Astrocyte (in vitro differentiated cells and primary cell): ENCODE measurements around the gene MTUS2. TPM values are rescaled to one million over a fixed set of nuclear protein-coding genes. Genes with fewer than 3 reads are reported as not detected.

ENCODE experiments used
- DNase-seq: peaks from one replicate; pipeline ENCODE4 v3.0.0-alpha.2; 2010; ENCODE audit warnings: low read depth
- FAIRE-seq: peaks from 2 replicates; lab custom pipeline; 2011; peaks lifted over from hg19 to GRCh38; lab: Jason Lieb, UNC
- H2AFZ ChIP-seq: 2 replicates; pipeline ENCODE4 v1.6.0; 2012; ENCODE audit warnings: low read depth, low read length, inconsistent platforms
- H3K27ac ChIP-seq: 2 replicates; pipeline ENCODE4 v1.5.1; 2011; ENCODE audit warnings: low read depth, low read length, inconsistent platforms
- H3K27me3 ChIP-seq: 2 replicates; pipeline ENCODE4 v1.6.0; 2011; ENCODE audit warnings: low read length, inconsistent platforms; ENCODE audit not compliant: insufficient read depth
- H3K36me3 ChIP-seq: 2 replicates; pipeline ENCODE4 v1.5.1; 2011; ENCODE audit warnings: low read length, inconsistent platforms; ENCODE audit not compliant: insufficient read depth
- H3K4me1 ChIP-seq: 2 replicates; pipeline ENCODE4 v1.5.1; 2011; ENCODE audit warnings: low read length, inconsistent platforms; ENCODE audit not compliant: insufficient read depth
- H3K4me2 ChIP-seq: 2 replicates; pipeline ENCODE4 v1.6.0; 2012; ENCODE audit warnings: low read length, inconsistent platforms
- H3K4me3 ChIP-seq: 2 replicates; pipeline ENCODE4 v1.5.1; 2011; ENCODE audit warnings: low read depth, mild to moderate bottlenecking, low read length, inconsistent platforms; ENCODE audit not compliant: insufficient read depth
- H3K79me2 ChIP-seq: 2 replicates; pipeline ENCODE4 v1.6.0; 2012; ENCODE audit warnings: mild to moderate bottlenecking, low read length, inconsistent platforms; ENCODE audit not compliant: insufficient read depth
- H3K9ac ChIP-seq: 2 replicates; pipeline ENCODE4 v1.6.0; 2012; ENCODE audit warnings: mild to moderate bottlenecking, low read length, inconsistent platforms
- H3K9me3 ChIP-seq: 2 replicates; pipeline ENCODE4 v1.5.1; 2012; ENCODE audit warnings: low read depth, mild to moderate bottlenecking, low read length, inconsistent platforms; ENCODE audit not compliant: insufficient read depth
- H4K20me1 ChIP-seq: 2 replicates; pipeline ENCODE4 v1.6.0; 2012; ENCODE audit warnings: low read length, inconsistent platforms; ENCODE audit not compliant: insufficient read depth
- H3K27ac Mint-ChIP-seq: one replicate; pipeline ENCODE4 v1.8.0; 2021; ENCODE audit warnings: mild to moderate bottlenecking, mixed read lengths; ENCODE audit not compliant: unreplicated experiment
- H3K27me3 Mint-ChIP-seq: one replicate; pipeline ENCODE4 v1.8.0; 2021; ENCODE audit warnings: low read depth, mixed read lengths; ENCODE audit not compliant: unreplicated experiment
- H3K36me3 Mint-ChIP-seq: one replicate; pipeline ENCODE4 v1.8.0; 2021; ENCODE audit warnings: low read depth, mixed read lengths; ENCODE audit not compliant: unreplicated experiment
- H3K4me1 Mint-ChIP-seq: one replicate; pipeline ENCODE4 v1.8.0; 2021; ENCODE audit warnings: low read depth, mixed read lengths; ENCODE audit not compliant: unreplicated experiment
- H3K4me3 Mint-ChIP-seq: one replicate; pipeline ENCODE4 v1.8.0; 2021; ENCODE audit warnings: mild to moderate bottlenecking, moderate library complexity, mixed read lengths; ENCODE audit not compliant: unreplicated experiment
- H3K9me3 Mint-ChIP-seq: one replicate; pipeline ENCODE4 v1.8.0; 2021; ENCODE audit warnings: mild to moderate bottlenecking, mixed read lengths; ENCODE audit not compliant: unreplicated experiment
- CTCF ChIP-seq: IDR thresholded peaks from 2 replicates; pipeline ENCODE4 v1.5.1; 2011; ENCODE audit warnings: low read depth, mild to moderate bottlenecking, inconsistent platforms, low read length, moderate library complexity; ENCODE audit not compliant: insufficient read depth
- EZH2 ChIP-seq: IDR thresholded peaks from 2 replicates; pipeline ENCODE4 v1.6.1; 2012; ENCODE audit warnings: mild to moderate bottlenecking, low read length, inconsistent platforms; ENCODE audit not compliant: insufficient read depth
- total RNA-seq: library from RNA; stranded (reverse); gene quantifications from 2 replicates; pipeline ENCODE4 v1.2.1, GENCODE V29; 2021

Gene MTUS2
- total RNA-seq, 1 donor from 2014 or later, result 0.50 TPM

DNA sequence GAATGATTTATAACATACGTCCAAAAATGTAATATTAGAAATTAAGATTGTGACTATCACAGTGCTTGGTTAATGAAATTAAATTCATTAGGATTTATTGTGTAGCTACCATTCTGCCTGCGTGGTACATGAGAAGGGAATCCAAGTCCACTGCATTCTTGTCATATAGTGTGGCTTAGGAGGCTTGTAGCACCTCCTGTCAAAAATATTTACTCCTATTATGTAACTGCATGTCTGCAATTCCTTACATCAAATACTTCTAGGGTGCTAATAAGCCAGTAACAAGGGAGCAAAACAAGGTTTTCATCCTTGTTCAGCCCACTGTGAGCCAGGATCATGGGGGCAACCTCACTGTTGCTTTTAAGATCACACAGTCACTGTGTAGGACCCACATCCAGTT lies 576.3 kb downstream of the MTUS2 start:
- Histone ChIP-seq H3K27ac (no peak overlapping the region), H3K9me3 (no peaks in the 10 kb centered on the region), H3K4me2 (no peak overlapping the region), H4K20me1 (no peaks in the 10 kb centered on the region), H3K9ac (no peak overlapping the region), H3K4me3 (no peak overlapping the region), H3K4me1 (no peaks in the 10 kb centered on the region), H2AFZ (no peak overlapping the region), H3K27me3 (peaks cover 5% of the 10 kb centered on the region), H3K79me2 (no peaks in the 10 kb centered on the region), H3K36me3 (no peaks in the 10 kb centered on the region)
- Mint-ChIP-seq H3K27me3 (peaks cover 23% of the 10 kb centered on the region), H3K4me3 (no peak overlapping the region), H3K4me1 (peaks cover 6% of the 10 kb centered on the region), H3K9me3 (no peaks in the 10 kb centered on the region), H3K27ac (no peak overlapping the region), H3K36me3 (no peaks in the 10 kb centered on the region)
- no peak for FAIRE-seq
- no peak for DNase-seq
- TF ChIP-seq CTCF (no peak), EZH2 (no peak)

DNA sequence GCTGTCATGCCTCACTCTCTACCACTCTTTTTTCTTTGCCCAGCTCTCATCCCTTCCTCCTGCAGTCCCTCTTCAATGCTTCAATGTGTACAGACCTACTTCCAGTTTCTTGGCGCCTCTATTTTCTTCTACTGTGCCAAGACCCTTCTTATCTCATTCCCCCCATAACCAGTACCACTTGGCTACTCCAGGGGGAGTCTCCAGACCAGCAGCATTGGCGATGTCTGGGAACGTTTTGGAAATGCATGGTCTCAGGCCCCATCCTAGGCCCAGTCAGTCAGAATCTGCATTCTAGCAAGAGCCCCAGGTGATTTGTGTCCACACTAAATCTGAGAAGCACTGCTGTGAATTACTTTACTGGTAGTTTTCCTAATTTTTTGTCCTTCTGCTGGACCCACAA lies 577.1 kb downstream of the MTUS2 start:
- no peak overlapping the region for H2AFZ ChIP-seq
- H3K4me1 ChIP-seq, result no peaks in the 10 kb centered on the region
- Mint-ChIP-seq H3K27me3 (peaks cover 23% of the 10 kb centered on the region), H3K4me3 (no peak overlapping the region), H3K9me3 (no peaks in the 10 kb centered on the region), H3K27ac (no peak overlapping the region), H3K4me1 (peaks cover 5% of the 10 kb centered on the region), H3K36me3 (no peaks in the 10 kb centered on the region)
- no peaks in the 10 kb centered on the region for H3K9me3 ChIP-seq
- no peaks in the 10 kb centered on the region for H3K36me3 ChIP-seq
- H3K4me3 ChIP-seq, result no peak overlapping the region
- no peak overlapping the region for H3K27ac ChIP-seq
- H3K79me2 ChIP-seq, result no peaks in the 10 kb centered on the region
- TF ChIP-seq CTCF, result no peak
- no peak for TF ChIP-seq EZH2
- no peaks in the 10 kb centered on the region for H4K20me1 ChIP-seq
- H3K9ac ChIP-seq, result no peak overlapping the region
- DNase-seq (no peak), FAIRE-seq (no peak)
- no peak overlapping the region for H3K4me2 ChIP-seq
- H3K27me3 ChIP-seq, result peaks cover 5% of the 10 kb centered on the region

GRCh38 chr13:29402166-29402636 lies 582.1 kb downstream of the MTUS2 start:
- Mint-ChIP-seq H3K4me3 (no peak overlapping the region), H3K9me3 (no peaks in the 10 kb centered on the region), H3K27me3 (peaks cover 6% of the 10 kb centered on the region), H3K36me3 (no peaks in the 10 kb centered on the region), H3K27ac (no peak overlapping the region), H3K4me1 (peaks cover 3% of the 10 kb centered on the region)
- FAIRE-seq (no peak), DNase-seq (peak; percentile 39)
- no peak overlapping the region for H2AFZ ChIP-seq
- H3K4me3 ChIP-seq, result no peak overlapping the region
- H3K27ac ChIP-seq, result no peak overlapping the region
- H3K9ac ChIP-seq, result no peak overlapping the region
- no peak overlapping the region for H3K4me2 ChIP-seq
- H3K36me3 ChIP-seq, result no peaks in the 10 kb centered on the region
- H3K79me2 ChIP-seq, result no peaks in the 10 kb centered on the region
- peaks cover 9% of the 10 kb centered on the region for H3K27me3 ChIP-seq
- no peaks in the 10 kb centered on the region for H3K9me3 ChIP-seq
- no peaks in the 10 kb centered on the region for H3K4me1 ChIP-seq
- no peaks in the 10 kb centered on the region for H4K20me1 ChIP-seq
- TF ChIP-seq EZH2, result no peak
- no peak for TF ChIP-seq CTCF
